Tibial artery (tissue), 4 donors: Measurements from ENCODE around the gene PKD2L1.

Experiments
- DNase-seq, 2 donors: peaks; one replicate each; pipeline ENCODE4 v3.0.0-alpha.2; 2019
- H3K27ac ChIP-seq, 2 donors: fragments of 200-600 bp; sonication (generic) in 1 of 2; 1 replicate in 1 of 2; 2 replicates in 1 of 2; pipeline ENCODE4 v1.5.1; 2018 to 2019; ENCODE audit warnings: mild to moderate bottlenecking in 1 of 2
- H3K27me3 ChIP-seq, 2 donors: fragments of 200-600 bp; sonication (generic) in 1 of 2; one replicate each; pipeline versions ENCODE4 v1.5.1 to v1.6.0; 2016 to 2019
- H3K36me3 ChIP-seq, 3 donors: fragments of 200-600 bp; sonication (generic) in 2 of 3; one replicate each; pipeline ENCODE4 v1.5.1; 2016 to 2019; ENCODE audit warnings: mild to moderate bottlenecking in 2 of 3
- H3K4me1 ChIP-seq, 4 donors: fragments of 200-600 bp; sonication (generic) in 2 of 4; 1 replicate in 3 of 4; 2 replicates in 1 of 4; pipeline ENCODE4 v1.5.1; 2016 to 2019
- H3K4me3 ChIP-seq, 2 donors: fragments of 200-600 bp; sonication (generic) in 1 of 2; 1 replicate in 1 of 2; 2 replicates in 1 of 2; pipeline ENCODE4 v1.5.1; 2018 to 2019; ENCODE audit warnings: mild to moderate bottlenecking in 2 of 2
- H3K9me3 ChIP-seq, 3 donors: fragments of 200-600 bp; sonication (generic) in 1 of 3; one replicate each; pipeline ENCODE4 v1.5.1; 2016 to 2019
- intact Hi-C: fragments of 100-400 bp; cut with DNase I; formaldehyde crosslinking; loops from one replicate; pipeline ENCODE4 v1.15.0; 2023; ENCODE audit warnings: low total_unique reads
- TF ChIP-seq, protein P1 (sequence below), 2 experiments: fragments of 200-600 bp in 1 of 2; fragments of 450-650 bp in 1 of 2; IDR thresholded peaks; one replicate each; pipeline ENCODE4 v1.5.1; 2017 to 2019; ENCODE audit warnings: antibody characterized with exemption in 2 of 2, mild to moderate bottlenecking in 1 of 2, moderate library complexity in 1 of 2

Gene PKD2L1

GRCh38 chr10:100372415-100373297 is 42.6 kb upstream of the PKD2L1 start:
- intact Hi-C loops: no loop called here
- Histone ChIP-seq H3K9me3 (no peaks in the 10 kb centered on the region), H3K4me1 (peaks cover 0 to 41% (median 35%) of the 10 kb centered on the region in 4 donors), H3K36me3 (no peaks in the 10 kb centered on the region), H3K27ac (peak overlapping the region; percentile 94 to 99), H3K4me3 (peak overlapping the region; percentile 66), H3K27me3 (no peaks in the 10 kb centered on the region)
- no peak for DNase-seq
- TF ChIP-seq, protein P1, sequence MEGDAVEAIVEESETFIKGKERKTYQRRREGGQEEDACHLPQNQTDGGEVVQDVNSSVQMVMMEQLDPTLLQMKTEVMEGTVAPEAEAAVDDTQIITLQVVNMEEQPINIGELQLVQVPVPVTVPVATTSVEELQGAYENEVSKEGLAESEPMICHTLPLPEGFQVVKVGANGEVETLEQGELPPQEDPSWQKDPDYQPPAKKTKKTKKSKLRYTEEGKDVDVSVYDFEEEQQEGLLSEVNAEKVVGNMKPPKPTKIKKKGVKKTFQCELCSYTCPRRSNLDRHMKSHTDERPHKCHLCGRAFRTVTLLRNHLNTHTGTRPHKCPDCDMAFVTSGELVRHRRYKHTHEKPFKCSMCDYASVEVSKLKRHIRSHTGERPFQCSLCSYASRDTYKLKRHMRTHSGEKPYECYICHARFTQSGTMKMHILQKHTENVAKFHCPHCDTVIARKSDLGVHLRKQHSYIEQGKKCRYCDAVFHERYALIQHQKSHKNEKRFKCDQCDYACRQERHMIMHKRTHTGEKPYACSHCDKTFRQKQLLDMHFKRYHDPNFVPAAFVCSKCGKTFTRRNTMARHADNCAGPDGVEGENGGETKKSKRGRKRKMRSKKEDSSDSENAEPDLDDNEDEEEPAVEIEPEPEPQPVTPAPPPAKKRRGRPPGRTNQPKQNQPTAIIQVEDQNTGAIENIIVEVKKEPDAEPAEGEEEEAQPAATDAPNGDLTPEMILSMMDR (IDR thresholded peaks at IDR 0.05): no peak

- Histone ChIP-seq H3K36me3 (no peaks in the 10 kb centered on the region), H3K27ac (peak overlapping the region; percentile 94 to 99), H3K4me1 (peaks cover 0 to 41% (median 35%) of the 10 kb centered on the region in 4 donors), H3K27me3 (no peaks in the 10 kb centered on the region), H3K9me3 (no peaks in the 10 kb centered on the region), H3K4me3 (no peak overlapping the region)
- TF ChIP-seq, protein P1 (IDR thresholded peaks at IDR 0.05): no peak
- intact Hi-C loops: no loop called here
- no peak for DNase-seq
These were observed 41.5 kb upstream of the PKD2L1 start for GRCh38 chr10:100371482-100372027.

- Histone ChIP-seq H3K36me3 (no peaks in the 10 kb centered on the region), H3K9me3 (no peaks in the 10 kb centered on the region), H3K27ac (peak overlapping the region; percentile 94 to 99), H3K4me1 (peaks cover 0 to 41% (median 35%) of the 10 kb centered on the region in 4 donors), H3K27me3 (no peaks in the 10 kb centered on the region), H3K4me3 (no peak overlapping the region)
- intact Hi-C loops: no loop called here
- TF ChIP-seq, protein P1 (IDR thresholded peaks at IDR 0.05): no peak
- peak; percentile 77 to 93 for DNase-seq
These were observed 40.9 kb upstream of the PKD2L1 start for GRCh38 chr10:100370714-100371481.

GRCh38 chr10:100368721-100369120 is 38.7 kb upstream of the PKD2L1 start:
- Histone ChIP-seq H3K27me3 (no peaks in the 10 kb centered on the region), H3K9me3 (no peaks in the 10 kb centered on the region), H3K4me1 (peaks cover 0 to 45% (median 33%) of the 10 kb centered on the region in 4 donors), H3K4me3 (no peak overlapping the region), H3K27ac (no peak overlapping the region), H3K36me3 (no peaks in the 10 kb centered on the region)
- intact Hi-C loops: no loop called here
- TF ChIP-seq, protein P1 (IDR thresholded peaks at IDR 0.05): no peak
- DNase-seq: no peak

DNA sequence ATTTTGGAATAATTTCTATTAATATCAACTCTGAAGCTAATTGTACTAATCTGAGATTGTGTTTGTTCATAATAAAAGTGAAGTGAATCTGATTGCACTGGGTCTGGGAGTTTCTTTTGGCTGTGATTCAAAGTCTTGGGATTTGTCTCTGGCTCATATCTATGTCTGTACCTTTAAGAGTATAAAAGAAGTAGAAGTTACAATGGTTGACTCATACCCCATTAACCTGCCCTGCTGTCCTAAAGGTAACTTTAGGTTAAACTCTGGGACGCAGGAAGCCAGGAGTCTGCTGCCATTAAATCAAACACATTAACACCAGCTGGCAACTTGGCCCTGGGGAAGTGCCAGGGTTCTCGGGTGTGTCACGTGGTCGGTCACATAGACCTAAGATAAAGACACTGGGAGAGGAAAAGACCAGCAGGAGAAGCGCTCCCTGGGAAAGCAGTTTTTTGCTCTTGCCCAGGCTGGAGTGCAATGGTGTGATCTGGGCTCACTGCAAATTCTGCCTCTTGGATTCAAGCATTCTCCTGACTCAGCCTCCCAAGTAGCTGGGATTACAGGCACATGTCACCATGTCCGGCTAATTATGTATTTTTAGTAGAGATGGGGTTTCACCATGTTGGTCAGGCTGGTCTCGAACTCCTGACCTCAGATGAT is 34.8 kb upstream of the PKD2L1 start:
- TF ChIP-seq, protein P1 (IDR thresholded peaks at IDR 0.05): no peak
- peaks cover 0 to 18% (median 7%) of the 10 kb centered on the region in 4 donors for H3K4me1 ChIP-seq
- no peaks in the 10 kb centered on the region for H3K9me3 ChIP-seq
- DNase-seq: peak; percentile 71 to 86
- intact Hi-C loops: no loop called here
- H3K36me3 ChIP-seq: peaks cover 0 to 10% (median 0%) of the 10 kb centered on the region in 3 donors
- no peak overlapping the region for H3K4me3 ChIP-seq
- no peaks in the 10 kb centered on the region for H3K27me3 ChIP-seq
- H3K27ac ChIP-seq: no peak overlapping the region
